HUES6 (cell line): Measurements from ENCODE around the gene TTC7B.

ENCODE experiments used
- H3K27ac ChIP-seq: 2 replicates; pipeline ENCODE4 v1.7.0; 2013; ENCODE audit warnings: low read depth, mild to moderate bottlenecking, low read length, inconsistent platforms
- H3K27me3 ChIP-seq: 2 replicates; pipeline ENCODE4 v1.6.1; 2013; ENCODE audit warnings: low read length; ENCODE audit not compliant: control insufficient read depth, insufficient read depth
- H3K36me3 ChIP-seq: 2 replicates; pipeline ENCODE4 v1.6.1; 2013; ENCODE audit warnings: low read length; ENCODE audit not compliant: control insufficient read depth, insufficient read depth
- H3K4me1 ChIP-seq: 2 replicates; pipeline ENCODE4 v1.6.1; 2013; ENCODE audit warnings: low read length; ENCODE audit not compliant: control insufficient read depth, insufficient read depth
- H3K4me3 ChIP-seq: 2 replicates; pipeline ENCODE4 v1.5.1; 2013; ENCODE audit warnings: low read depth, low read length
- H3K9ac ChIP-seq: one replicate; pipeline ENCODE4 v1.6.1; 2013; ENCODE audit warnings: mild to moderate bottlenecking, low read length
- H3K9me3 ChIP-seq: 2 replicates; pipeline ENCODE4 v1.6.1; 2013; ENCODE audit warnings: low read depth, low read length; ENCODE audit not compliant: control insufficient read depth, insufficient read depth

Gene TTC7B

DNA sequence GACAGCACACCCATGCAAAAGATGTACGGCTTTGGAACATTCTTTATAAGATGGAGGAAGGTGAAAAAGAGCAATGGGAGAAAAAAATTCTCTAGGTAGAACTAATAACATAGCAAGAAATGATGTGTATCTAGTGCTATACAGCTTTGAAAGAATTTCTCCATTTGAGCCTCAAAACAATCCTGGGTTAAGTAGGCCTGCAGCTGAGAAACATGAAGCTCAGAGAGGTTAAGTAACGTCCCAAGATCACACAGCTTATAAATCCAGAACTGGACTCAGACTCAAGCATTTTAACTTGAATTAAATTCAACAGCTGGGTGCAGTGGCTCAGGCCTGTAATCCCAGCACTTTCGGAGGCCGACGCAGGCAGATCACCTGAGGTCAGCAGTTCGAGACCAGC lies 32.9 kb downstream of the TTC7B start:
- H3K4me3 ChIP-seq, result no peak overlapping the region
- H3K9ac ChIP-seq, result no peak overlapping the region
- no peaks in the 10 kb centered on the region for H3K4me1 ChIP-seq
- H3K9me3 ChIP-seq, result no peaks in the 10 kb centered on the region
- no peak overlapping the region for H3K27ac ChIP-seq
- no peaks in the 10 kb centered on the region for H3K27me3 ChIP-seq
- peaks cover 13% of the 10 kb centered on the region for H3K36me3 ChIP-seq

GRCh38 chr14:90782892-90783291 lies 33.3 kb downstream of the TTC7B start:
- Histone ChIP-seq H3K27ac (no peak overlapping the region), H3K4me3 (no peak overlapping the region), H3K9ac (no peak overlapping the region), H3K9me3 (no peaks in the 10 kb centered on the region), H3K36me3 (peaks cover 13% of the 10 kb centered on the region), H3K27me3 (no peaks in the 10 kb centered on the region), H3K4me1 (no peaks in the 10 kb centered on the region)

- Histone ChIP-seq H3K4me3 (no peak overlapping the region), H3K4me1 (no peaks in the 10 kb centered on the region), H3K36me3 (peaks cover 13% of the 10 kb centered on the region), H3K9me3 (no peaks in the 10 kb centered on the region), H3K27ac (no peak overlapping the region), H3K9ac (no peak overlapping the region), H3K27me3 (no peaks in the 10 kb centered on the region)
These were observed 34.4 kb downstream of the TTC7B start for GRCh38 chr14:90781876-90782275.

GRCh38 chr14:90781344-90781761 lies 34.9 kb downstream of the TTC7B start:
- H3K36me3 ChIP-seq, result peaks cover 13% of the 10 kb centered on the region
- no peaks in the 10 kb centered on the region for H3K4me1 ChIP-seq
- H3K27ac ChIP-seq, result no peak overlapping the region
- no peak overlapping the region for H3K9ac ChIP-seq
- H3K9me3 ChIP-seq, result no peaks in the 10 kb centered on the region
- H3K4me3 ChIP-seq, result no peak overlapping the region
- H3K27me3 ChIP-seq, result no peaks in the 10 kb centered on the region

DNA sequence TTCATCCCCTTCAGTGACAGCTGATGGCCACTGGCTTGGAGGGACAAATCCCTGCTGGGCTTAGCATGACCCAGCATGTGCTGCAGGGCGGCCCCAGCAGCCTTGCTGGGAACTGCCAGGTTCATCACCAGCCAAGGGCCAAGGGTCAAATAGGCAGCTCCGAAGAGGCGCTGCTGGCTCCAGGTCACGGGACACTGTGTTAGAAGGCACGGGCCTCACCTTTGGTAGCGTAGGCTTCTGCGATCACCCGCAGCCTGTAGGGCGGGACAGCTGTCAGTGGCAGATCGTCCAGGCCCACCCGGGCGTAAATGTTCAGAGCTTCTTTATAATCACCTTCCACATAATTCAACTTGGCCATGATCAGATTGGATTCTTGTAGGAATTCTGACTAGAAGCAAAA lies 35.7 kb downstream of the TTC7B start:
- peaks cover 13% of the 10 kb centered on the region for H3K36me3 ChIP-seq
- H3K4me1 ChIP-seq, result no peaks in the 10 kb centered on the region
- no peak overlapping the region for H3K27ac ChIP-seq
- no peaks in the 10 kb centered on the region for H3K27me3 ChIP-seq
- H3K9me3 ChIP-seq, result no peaks in the 10 kb centered on the region
- H3K9ac ChIP-seq, result no peak overlapping the region
- H3K4me3 ChIP-seq, result no peak overlapping the region

GRCh38 chr14:90778571-90779255 lies 37.5 kb downstream of the TTC7B start:
- H3K4me1 ChIP-seq, result no peaks in the 10 kb centered on the region
- no peak overlapping the region for H3K27ac ChIP-seq
- H3K36me3 ChIP-seq, result peaks cover 11% of the 10 kb centered on the region
- H3K9ac ChIP-seq, result no peak overlapping the region
- H3K9me3 ChIP-seq, result no peaks in the 10 kb centered on the region
- H3K27me3 ChIP-seq, result no peaks in the 10 kb centered on the region
- H3K4me3 ChIP-seq, result no peak overlapping the region

GRCh38 chr14:90777830-90778485 lies 38.3 kb downstream of the TTC7B start:
- Histone ChIP-seq H3K4me3 (no peak overlapping the region), H3K9ac (no peak overlapping the region), H3K36me3 (peaks cover 11% of the 10 kb centered on the region), H3K4me1 (no peaks in the 10 kb centered on the region), H3K27ac (no peak overlapping the region), H3K9me3 (no peaks in the 10 kb centered on the region), H3K27me3 (no peaks in the 10 kb centered on the region)

DNA sequence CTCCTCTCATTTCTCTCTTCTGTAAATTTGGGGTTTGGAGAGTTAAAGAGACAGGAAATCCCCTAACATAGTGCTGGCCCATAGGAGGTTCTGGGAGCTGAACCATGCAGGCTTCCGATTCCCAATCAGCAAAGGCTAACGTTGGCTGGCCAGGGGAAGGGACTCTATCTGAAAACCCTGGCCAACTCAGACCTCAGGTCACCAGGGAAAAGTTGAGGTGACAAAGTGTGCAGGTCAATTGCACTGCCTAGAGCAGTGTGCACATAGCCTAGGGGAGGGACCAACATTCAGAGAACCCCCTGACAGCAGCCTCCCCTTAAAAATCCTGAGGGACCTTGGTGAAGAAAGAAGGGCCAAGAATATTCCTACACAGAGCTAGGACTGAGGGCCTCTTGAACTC lies 38.9 kb downstream of the TTC7B start:
- Histone ChIP-seq H3K4me3 (no peak overlapping the region), H3K4me1 (no peaks in the 10 kb centered on the region), H3K36me3 (peaks cover 11% of the 10 kb centered on the region), H3K27ac (no peak overlapping the region), H3K9me3 (no peaks in the 10 kb centered on the region), H3K9ac (no peak overlapping the region), H3K27me3 (no peaks in the 10 kb centered on the region)

GRCh38 chr14:90775441-90775840 lies 40.8 kb downstream of the TTC7B start:
- Histone ChIP-seq H3K36me3 (peaks cover 6% of the 10 kb centered on the region), H3K4me1 (no peaks in the 10 kb centered on the region), H3K4me3 (no peak overlapping the region), H3K9ac (no peak overlapping the region), H3K27me3 (no peaks in the 10 kb centered on the region), H3K27ac (no peak overlapping the region), H3K9me3 (no peaks in the 10 kb centered on the region)

DNA sequence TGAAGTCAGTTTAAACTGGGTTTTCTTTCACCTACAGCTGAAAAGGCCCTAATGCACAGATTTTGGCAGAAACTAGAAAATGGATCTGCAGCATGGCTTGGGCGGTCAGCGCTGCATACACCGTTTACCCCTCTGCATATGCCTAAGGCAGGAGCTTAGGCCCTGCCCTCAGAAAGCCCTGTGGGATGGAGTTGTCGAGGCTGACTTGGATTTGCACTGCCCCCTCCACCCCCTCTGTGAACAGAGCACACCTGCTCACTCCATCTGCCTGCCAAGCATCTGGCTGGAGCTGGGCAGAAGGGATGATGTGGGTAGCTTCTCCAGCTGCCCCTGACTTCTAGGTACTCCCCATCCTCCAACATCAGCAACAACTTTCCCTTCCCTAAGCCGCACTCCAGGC lies 41.9 kb downstream of the TTC7B start:
- Histone ChIP-seq H3K9ac (no peak overlapping the region), H3K4me1 (no peaks in the 10 kb centered on the region), H3K9me3 (no peaks in the 10 kb centered on the region), H3K4me3 (no peak overlapping the region), H3K36me3 (no peaks in the 10 kb centered on the region), H3K27me3 (no peaks in the 10 kb centered on the region), H3K27ac (no peak overlapping the region)

GRCh38 chr14:90773705-90774104 lies 42.5 kb downstream of the TTC7B start:
- H3K4me1 ChIP-seq, result no peaks in the 10 kb centered on the region
- no peak overlapping the region for H3K27ac ChIP-seq
- H3K4me3 ChIP-seq, result no peak overlapping the region
- no peak overlapping the region for H3K9ac ChIP-seq
- no peaks in the 10 kb centered on the region for H3K9me3 ChIP-seq
- H3K36me3 ChIP-seq, result no peaks in the 10 kb centered on the region
- H3K27me3 ChIP-seq, result no peaks in the 10 kb centered on the region
